Muscle of leg (tissue), 11 donors: Measurements from ENCODE around the gene AKIRIN2. TPM values are rescaled to one million over a fixed set of nuclear protein-coding genes. Genes with fewer than 3 reads are reported as not detected.
"Not testable (repeated sequence)": the region's sequence is repeated elsewhere in the genome, so short reads cannot be mapped to it uniquely, and the experiment has no call there.

Experiments
- DNase-seq: peaks from one replicate; pipeline ENCODE4 v3.0.0; 2013
- H3K27ac ChIP-seq: one replicate; pipeline ENCODE4 v1.5.1; 2013; ENCODE audit warnings: mild to moderate bottlenecking, low read length, control low read depth
- H3K27me3 ChIP-seq: one replicate; pipeline ENCODE4 v1.6.1; 2013; ENCODE audit warnings: low read length; ENCODE audit not compliant: control insufficient read depth, insufficient read depth
- H3K36me3 ChIP-seq: one replicate; pipeline ENCODE4 v1.6.1; 2013; ENCODE audit warnings: low read length; ENCODE audit not compliant: control insufficient read depth, insufficient read depth
- H3K4me1 ChIP-seq: one replicate; pipeline ENCODE4 v1.6.1; 2013; ENCODE audit warnings: low read length; ENCODE audit not compliant: control insufficient read depth, insufficient read depth
- H3K4me3 ChIP-seq: one replicate; pipeline ENCODE4 v1.5.1; 2013; ENCODE audit warnings: low read length, control low read depth
- H3K9me3 ChIP-seq: replicated peaks from 2 replicates; pipeline ENCODE4 v1.6.1; 2013; ENCODE audit warnings: low read depth, low read length; ENCODE audit not compliant: control insufficient read depth
- WGBS: methylation state at CpG from one replicate; pipeline ENCODE4 v1.1.5; 2013; ENCODE audit warnings: missing lambda C conversion rate; ENCODE audit not compliant: insufficient coverage; 5-methylcytosine and 5-hydroxymethylcytosine counted together
- polyA plus RNA-seq, 8 donors: library from polyadenylated mRNA; unstranded; fragments of 120-200 nt; gene quantifications; one replicate each; pipeline versions ENCODE4 v1.2.1 to v1.2.3, GENCODE V29; 2013; ENCODE audit warnings: inconsistent platforms in 1 of 8, low replicate concordance in 1 of 8; ENCODE audit not compliant: insufficient read length in 8 of 8, insufficient read depth in 1 of 8
- total RNA-seq: library from RNA; stranded (reverse); fragments of 120-200 nt; gene quantifications from one replicate; pipeline ENCODE4 v1.2.4, GENCODE V29; 2013

The AKIRIN2 gene
- total and polyA plus RNA-seq, 9 donors, result 13.0 to 52.2 (median 41.9) TPM

- H3K27me3 ChIP-seq, result no peaks in the 10 kb centered on the region
- H3K4me1 ChIP-seq, result peaks cover under 1% of the 10 kb centered on the region
- H3K36me3 ChIP-seq, result no peaks in the 10 kb centered on the region
- peak overlapping the region; percentile 59 for H3K4me3 ChIP-seq
- H3K9me3 ChIP-seq, result no peaks in the 10 kb centered on the region
- DNase-seq, result no peak
- WGBS, result 0% methylated on average over 2 of the region's 7 CpGs
- H3K27ac ChIP-seq, result peak overlapping the region; percentile 95
Measured at GRCh38 chr6:87702589-87702945, 534 bp upstream of the AKIRIN2 start.

DNA sequence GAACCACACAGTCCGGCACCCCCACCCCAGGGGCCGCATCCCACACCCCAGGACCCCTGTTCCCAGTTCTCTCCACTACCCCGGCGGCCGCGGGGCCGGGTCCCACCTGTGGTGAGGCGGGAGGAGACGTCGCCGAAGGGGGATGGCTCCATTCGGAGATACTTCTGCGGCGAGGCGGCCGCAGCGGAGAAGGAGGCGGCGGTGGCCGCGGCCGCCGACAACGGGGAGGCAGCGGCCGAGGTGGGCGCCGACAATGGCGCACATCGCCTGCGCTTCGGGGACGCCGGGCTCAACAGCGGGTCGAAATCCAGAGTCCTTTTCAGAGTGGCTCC lies 723 bp downstream of the AKIRIN2 start:
- DNase-seq, result no peak
- H3K27ac ChIP-seq, result peak overlapping the region; percentile 99
- WGBS, result under 1% methylated on average over 34 of the region's 36 CpGs

GRCh38 chr6:87700397-87701343 lies 1.4 kb downstream of the AKIRIN2 start:
- Histone ChIP-seq H3K27me3 (no peaks in the 10 kb centered on the region), H3K4me3 (peak overlapping the region; percentile 96), H3K36me3 (no peaks in the 10 kb centered on the region), H3K4me1 (peaks cover 6% of the 10 kb centered on the region), H3K27ac (peak overlapping the region; percentile 99), H3K9me3 (no peaks in the 10 kb centered on the region)
- DNase-seq, result peak; percentile 88
- WGBS, result 0% methylated on average over 9 of the region's 18 CpGs

More for the DNA sequence above, 723 bp downstream of the AKIRIN2 start:
- H3K4me1 ChIP-seq, result peaks cover 6% of the 10 kb centered on the region
- no peaks in the 10 kb centered on the region for H3K36me3 ChIP-seq
- no peaks in the 10 kb centered on the region for H3K9me3 ChIP-seq
- no peaks in the 10 kb centered on the region for H3K27me3 ChIP-seq
- H3K4me3 ChIP-seq, result peak overlapping the region; percentile 96

DNA sequence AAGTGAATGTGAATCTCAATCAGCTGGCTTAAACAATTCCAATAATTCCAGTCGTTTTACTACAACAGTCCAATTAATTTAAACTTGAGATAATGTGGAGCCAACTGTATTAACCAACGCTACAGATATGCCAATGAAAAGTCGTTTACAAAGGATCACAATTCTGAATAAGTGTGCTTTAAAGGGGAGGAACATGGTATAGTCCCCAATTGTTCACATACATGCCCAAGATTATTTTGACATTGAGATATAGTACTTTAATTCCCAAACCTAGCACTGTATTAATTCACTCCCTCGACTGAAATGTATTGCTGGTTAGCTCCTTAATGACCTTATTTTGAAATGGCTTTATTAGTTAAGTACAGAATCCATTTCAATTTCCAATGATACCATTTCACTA lies 2.5 kb downstream of the AKIRIN2 start:
- no CpG with 5 or more reads among the region's 4 CpGs for WGBS
- Histone ChIP-seq H3K4me1 (peaks cover 6% of the 10 kb centered on the region), H3K27me3 (no peaks in the 10 kb centered on the region), H3K9me3 (no peaks in the 10 kb centered on the region), H3K27ac (peak overlapping the region; percentile 99), H3K36me3 (no peaks in the 10 kb centered on the region), H3K4me3 (peak overlapping the region; percentile 96)
- DNase-seq, result no peak

DNA sequence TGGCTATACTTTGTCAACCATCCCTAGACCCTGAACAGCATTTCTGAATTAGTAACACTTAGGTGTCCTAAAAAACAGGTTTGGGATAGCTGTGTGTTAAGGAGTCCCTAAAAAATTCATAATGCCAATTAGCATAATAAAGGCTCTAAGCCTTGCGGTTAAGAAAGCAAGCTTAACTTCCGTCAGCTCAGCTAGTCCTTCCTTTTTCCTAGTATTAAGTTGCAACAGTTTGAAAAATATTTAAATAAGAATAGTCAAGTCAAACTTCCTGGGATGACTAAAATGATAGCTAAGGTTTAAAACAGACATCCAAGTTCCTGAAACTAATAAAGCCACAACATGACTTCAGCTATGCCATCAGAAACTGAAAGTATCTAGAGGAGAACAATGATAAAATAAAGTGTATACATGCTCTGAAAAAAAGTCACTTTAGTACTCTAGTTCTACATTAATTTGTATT lies 3.5 kb downstream of the AKIRIN2 start:
- Histone ChIP-seq H3K4me3 (peak overlapping the region; percentile 21), H3K9me3 (no peaks in the 10 kb centered on the region), H3K36me3 (no peaks in the 10 kb centered on the region), H3K27ac (peak overlapping the region; percentile 66), H3K4me1 (peaks cover 6% of the 10 kb centered on the region), H3K27me3 (no peaks in the 10 kb centered on the region)
- WGBS, result no CpG with 5 or more reads among the region's 2 CpGs
- peak; percentile 61 for DNase-seq

- no peak overlapping the region for H3K4me3 ChIP-seq
- peaks cover 6% of the 10 kb centered on the region for H3K4me1 ChIP-seq
- peak; percentile 89 for DNase-seq
Measured at GRCh38 chr6:87697581-87698546, 4.2 kb downstream of the AKIRIN2 start.

GRCh38 chr6:87696817-87697216 lies 5.2 kb downstream of the AKIRIN2 start:
- H3K27me3 ChIP-seq, H3K4me1 ChIP-seq, H3K4me3 ChIP-seq, H3K9me3 ChIP-seq, DNase-seq, H3K36me3 ChIP-seq, H3K27ac ChIP-seq: not testable (repeated sequence)
- 92% methylated on average over 2 of the region's 12 CpGs for WGBS

More at GRCh38 chr6:87697581-87698546, 4.2 kb downstream of the AKIRIN2 start:
- Histone ChIP-seq H3K27ac (peak overlapping the region; percentile 66), H3K9me3 (no peaks in the 10 kb centered on the region), H3K27me3 (no peaks in the 10 kb centered on the region), H3K36me3 (no peaks in the 10 kb centered on the region)
- WGBS, result 2% methylated on average over 3 of the region's 8 CpGs

GRCh38 chr6:87692086-87692485 lies 9.9 kb downstream of the AKIRIN2 start:
- H3K4me1 ChIP-seq, result peaks cover 11% of the 10 kb centered on the region
- WGBS, result no CpG with 5 or more reads among the region's 2 CpGs
- H3K36me3 ChIP-seq, result no peaks in the 10 kb centered on the region
- no peak for DNase-seq
- no peak overlapping the region for H3K27ac ChIP-seq
- H3K4me3 ChIP-seq, result no peak overlapping the region
- H3K9me3 ChIP-seq, result no peaks in the 10 kb centered on the region
- no peaks in the 10 kb centered on the region for H3K27me3 ChIP-seq

GRCh38 chr6:87690441-87690840 lies 11.6 kb downstream of the AKIRIN2 start:
- H3K4me3 ChIP-seq, result no peak overlapping the region
- DNase-seq, result no peak
- H3K27me3 ChIP-seq, result no peaks in the 10 kb centered on the region
- H3K4me1 ChIP-seq, result peaks cover 8% of the 10 kb centered on the region
- H3K36me3 ChIP-seq, result no peaks in the 10 kb centered on the region
- no peaks in the 10 kb centered on the region for H3K9me3 ChIP-seq
- WGBS, result no CpG with 5 or more reads among the region's 3 CpGs
- H3K27ac ChIP-seq, result no peak overlapping the region

DNA sequence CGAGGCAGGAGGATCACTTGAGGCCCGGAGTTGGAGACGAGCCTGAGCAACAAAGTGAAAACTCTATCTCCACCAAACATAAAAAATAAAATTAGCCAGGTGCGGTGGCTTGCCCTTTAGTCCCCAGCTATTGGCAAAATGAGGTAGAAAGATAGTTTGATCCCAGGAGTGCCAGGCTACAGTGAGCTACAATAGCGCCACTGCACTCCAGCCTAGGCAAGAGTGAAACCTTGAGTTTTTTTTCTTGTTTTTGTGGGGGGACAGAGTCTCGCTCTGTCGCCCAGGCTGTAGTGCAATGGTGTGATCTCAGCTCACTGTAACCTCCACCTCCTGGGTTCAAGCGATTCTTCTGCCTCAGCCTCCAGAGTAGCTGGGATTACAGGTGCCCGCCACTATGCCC lies 14.1 kb downstream of the AKIRIN2 start:
- H3K9me3 ChIP-seq, H3K4me1 ChIP-seq, H3K36me3 ChIP-seq, H3K27ac ChIP-seq, DNase-seq, H3K27me3 ChIP-seq, H3K4me3 ChIP-seq: not testable (repeated sequence)
- 80% methylated on average over 1 of the region's 9 CpGs for WGBS
